Smooth muscle cell (in vitro differentiated cells): ENCODE measurements around the gene ACTMAP. TPM values are rescaled to one million over a fixed set of nuclear protein-coding genes. Genes with fewer than 3 reads are reported as not detected.
A peak's percentile ranks its signal among the peaks of the same experiment; 100 is the strongest.

Experiments used
- DNase-seq: peaks from one replicate; lab custom pipeline; 2025; ENCODE audit not compliant: unreplicated experiment; lab: John Stamatoyannopoulos, UW
- H2AFZ ChIP-seq: fragments of 200-600 bp; sonication (generic); 2 replicates; pipeline ENCODE4 v1.6.0; 2016; ENCODE audit warnings: antibody characterized with exemption, low read depth, mild to moderate bottlenecking
- H3F3A ChIP-seq: fragments of 200-600 bp; sonication (generic); 2 replicates; pipeline ENCODE4 v1.6.0; 2017; ENCODE audit warnings: antibody characterized with exemption, low read depth
- H3K27ac ChIP-seq: fragments of 200-600 bp; sonication (generic); 2 replicates; pipeline ENCODE4 v1.5.1; 2016; ENCODE audit warnings: low read depth, mild to moderate bottlenecking
- H3K27me3 ChIP-seq: fragments of 200-600 bp; sonication (generic); 2 replicates; pipeline ENCODE4 v1.6.1; 2016; ENCODE audit warnings: low read depth, mild to moderate bottlenecking
- H3K36me3 ChIP-seq: fragments of 200-600 bp; sonication (generic); 2 replicates; pipeline ENCODE4 v1.5.1; 2016; ENCODE audit warnings: low read depth
- H3K4me1 ChIP-seq: fragments of 200-600 bp; sonication (generic); 2 replicates; pipeline ENCODE4 v1.5.1; 2016; ENCODE audit warnings: low read depth
- H3K4me2 ChIP-seq: fragments of 200-600 bp; sonication (generic); 2 replicates; pipeline ENCODE4 v1.6.0; 2016; ENCODE audit warnings: mild to moderate bottlenecking
- H3K4me3 ChIP-seq: fragments of 200-600 bp; sonication (generic); 2 replicates; pipeline ENCODE4 v1.5.1; 2016; ENCODE audit warnings: mild to moderate bottlenecking
- H3K79me2 ChIP-seq: fragments of 200-600 bp; sonication (generic); 2 replicates; pipeline ENCODE4 v1.6.0; 2016; ENCODE audit warnings: low read depth, mild to moderate bottlenecking
- H3K9ac ChIP-seq: fragments of 200-600 bp; sonication (generic); 2 replicates; pipeline ENCODE4 v1.6.0; 2016; ENCODE audit warnings: low read depth
- H3K9me3 ChIP-seq: fragments of 200-600 bp; sonication (generic); replicated peaks from 2 replicates; pipeline ENCODE4 v1.5.1; 2016; ENCODE audit warnings: low read depth
- H4K20me1 ChIP-seq: fragments of 200-600 bp; sonication (generic); 2 replicates; pipeline ENCODE4 v1.6.0; 2016; ENCODE audit warnings: low read depth
- WGBS: methylation state at CpG from one replicate; pipeline ENCODE4 v1.1.7; 2016; ENCODE audit warnings: low lambda C conversion rate; 5-methylcytosine and 5-hydroxymethylcytosine counted together
- polyA plus RNA-seq: library from polyadenylated mRNA; unstranded; fragments of >200 nt; fragmentation: Nextera tagmentation; extraction: Ambion mirVana; gene quantifications from 2 replicates; pipeline ENCODE4 v1.2.1, GENCODE V29; 2016
- small RNA-seq: library from RNA; depleted of rRNA; stranded (forward); fragments of <200 nt; gene quantifications from one replicate; pipeline ENCODE3, GENCODE V24; 2014
- total RNA-seq: library from RNA; depleted of rRNA; stranded (reverse); fragments of >200 nt; gene quantifications from 2 replicates; pipeline ENCODE4 v1.2.3, GENCODE V29; 2014
- TF ChIP-seq, protein P1 (sequence below): fragments of 200-600 bp; sonication (generic); IDR thresholded peaks from 2 replicates; pipeline ENCODE4 v1.5.1; 2017; ENCODE audit warnings: borderline replicate concordance, mild to moderate bottlenecking, antibody characterized with exemption; ENCODE audit not compliant: insufficient read depth, poor library complexity, severe bottlenecking

The ACTMAP gene
- total and polyA plus RNA-seq, 2 experiments from 2014 or later: 2.9 to 8.6 TPM

DNA sequence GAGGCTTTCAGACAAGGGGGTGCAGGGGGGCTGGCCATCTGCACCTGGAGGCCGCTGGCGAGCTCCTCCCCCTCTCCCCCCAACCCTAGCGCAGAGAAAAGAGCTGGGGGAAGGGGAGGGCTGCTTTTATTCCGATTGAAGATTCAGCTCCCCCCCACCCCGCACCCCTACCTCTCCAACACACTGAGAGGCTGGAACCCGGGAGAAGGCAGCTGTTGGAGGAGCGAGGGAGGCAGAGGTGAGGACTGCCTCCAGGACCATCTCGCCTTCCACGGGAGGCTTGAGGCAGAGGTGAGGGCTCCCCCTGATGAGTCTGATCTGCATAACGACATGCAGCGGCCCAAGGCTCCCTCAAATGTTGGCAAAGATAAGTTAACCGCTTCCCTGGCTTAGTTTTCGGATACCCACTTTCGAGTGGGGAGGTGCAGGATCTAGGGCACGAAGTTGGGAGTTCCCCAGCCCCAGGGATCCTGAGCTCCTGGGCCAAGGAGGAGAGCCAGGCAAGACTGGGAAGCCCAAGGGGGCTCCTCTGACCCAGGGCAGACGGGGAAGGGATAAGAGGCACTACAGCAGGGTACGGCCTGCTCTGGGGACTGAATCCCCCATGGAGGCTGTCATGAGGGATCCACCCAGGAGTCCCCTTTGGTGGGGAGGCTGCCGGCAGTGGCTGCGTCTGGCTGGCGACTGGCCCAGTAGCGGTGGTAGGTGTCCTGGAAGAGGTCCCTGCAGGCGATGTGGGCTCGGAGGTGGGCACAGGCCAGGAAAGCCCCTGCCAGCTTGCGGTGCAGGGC, 58.7 kb downstream of the ACTMAP start:
- H3K27ac ChIP-seq: peak overlapping the region; percentile 70
- H3K27me3 ChIP-seq: no peaks in the 10 kb centered on the region
- H4K20me1 ChIP-seq: peaks cover 28% of the 10 kb centered on the region
- H3K79me2 ChIP-seq: peaks cover 30% of the 10 kb centered on the region
- H3K4me1 ChIP-seq: peaks cover 17% of the 10 kb centered on the region
- H3K36me3 ChIP-seq: no peaks in the 10 kb centered on the region
- DNase-seq: no peak
- H3K4me3 ChIP-seq: no peak overlapping the region
- H3K9me3 ChIP-seq: no peaks in the 10 kb centered on the region
- TF ChIP-seq, protein P1, sequence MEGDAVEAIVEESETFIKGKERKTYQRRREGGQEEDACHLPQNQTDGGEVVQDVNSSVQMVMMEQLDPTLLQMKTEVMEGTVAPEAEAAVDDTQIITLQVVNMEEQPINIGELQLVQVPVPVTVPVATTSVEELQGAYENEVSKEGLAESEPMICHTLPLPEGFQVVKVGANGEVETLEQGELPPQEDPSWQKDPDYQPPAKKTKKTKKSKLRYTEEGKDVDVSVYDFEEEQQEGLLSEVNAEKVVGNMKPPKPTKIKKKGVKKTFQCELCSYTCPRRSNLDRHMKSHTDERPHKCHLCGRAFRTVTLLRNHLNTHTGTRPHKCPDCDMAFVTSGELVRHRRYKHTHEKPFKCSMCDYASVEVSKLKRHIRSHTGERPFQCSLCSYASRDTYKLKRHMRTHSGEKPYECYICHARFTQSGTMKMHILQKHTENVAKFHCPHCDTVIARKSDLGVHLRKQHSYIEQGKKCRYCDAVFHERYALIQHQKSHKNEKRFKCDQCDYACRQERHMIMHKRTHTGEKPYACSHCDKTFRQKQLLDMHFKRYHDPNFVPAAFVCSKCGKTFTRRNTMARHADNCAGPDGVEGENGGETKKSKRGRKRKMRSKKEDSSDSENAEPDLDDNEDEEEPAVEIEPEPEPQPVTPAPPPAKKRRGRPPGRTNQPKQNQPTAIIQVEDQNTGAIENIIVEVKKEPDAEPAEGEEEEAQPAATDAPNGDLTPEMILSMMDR: no peak
- H3K9ac ChIP-seq: no peak overlapping the region
- H3F3A ChIP-seq: no peaks in the 10 kb centered on the region
- peak overlapping the region; percentile 88 for H3K4me2 ChIP-seq
- no peak overlapping the region for H2AFZ ChIP-seq
- WGBS: 87% methylated on average over 22 of the region's 24 CpGs

Small RNAs within 50 kb of the gene (small RNA-seq; reads per million reads assigned to genes)
- gene RNU6-195P: not detected

Other genes starting within 250 kb of the ACTMAP start
- gene SHKBP1, start 173.6 kb downstream of the ACTMAP start, total RNA-seq: 38.8 and 40.9 TPM in 2 replicates
- 90.8 and 102 TPM in 2 replicates for gene SHKBP1, start 173.6 kb downstream of the ACTMAP start, polyA plus RNA-seq
- 28.5 and 38.5 TPM in 2 replicates for gene LTBP4, start 149.1 kb downstream of the ACTMAP start, total RNA-seq
- 170 and 188 TPM in 2 replicates for gene LTBP4, start 149.1 kb downstream of the ACTMAP start, polyA plus RNA-seq
- 30.5 and 53.6 TPM in 2 replicates for gene NUMBL, start 59.8 kb downstream of the ACTMAP start, total RNA-seq
- gene NUMBL, start 59.8 kb downstream of the ACTMAP start, polyA plus RNA-seq: 56.9 and 73.0 TPM in 2 replicates
- gene COQ8B, start 33.6 kb downstream of the ACTMAP start, total RNA-seq: 17.7 and 26.0 TPM in 2 replicates
- 20.7 and 21.2 TPM in 2 replicates for gene COQ8B, start 33.6 kb downstream of the ACTMAP start, polyA plus RNA-seq
- gene ITPKC, start 33.4 kb downstream of the ACTMAP start, total RNA-seq: 22.0 and 24.1 TPM in 2 replicates
- 25.0 and 31.9 TPM in 2 replicates for gene ITPKC, start 33.4 kb downstream of the ACTMAP start, polyA plus RNA-seq
- 30.3 and 39.3 TPM in 2 replicates for gene SNRPA, start 726 bp upstream of the ACTMAP start, total RNA-seq
- 87.7 TPM in 2 replicates for gene SNRPA, start 726 bp upstream of the ACTMAP start, polyA plus RNA-seq
- 3.8 TPM in 1 of 2 replicates, not detected in the other for gene MIA, start 25.0 kb upstream of the ACTMAP start, total RNA-seq
- 2.4 and 4.0 TPM in 2 replicates for gene MIA, start 25.0 kb upstream of the ACTMAP start, polyA plus RNA-seq
- 10.6 and 12.1 TPM in 2 replicates for gene RAB4B, start 27.8 kb upstream of the ACTMAP start, total RNA-seq
- gene RAB4B, start 27.8 kb upstream of the ACTMAP start, polyA plus RNA-seq: 39.5 and 43.5 TPM in 2 replicates
- gene EGLN2, start 48.7 kb upstream of the ACTMAP start, total RNA-seq: 25.1 and 26.7 TPM in 2 replicates
- gene EGLN2, start 48.7 kb upstream of the ACTMAP start, polyA plus RNA-seq: 77.1 and 90.5 TPM in 2 replicates
- gene CYP2A6, start 100.0 kb upstream of the ACTMAP start, total RNA-seq: not detected in 2 replicates
- not detected in 2 replicates for gene CYP2A6, start 100.0 kb upstream of the ACTMAP start, polyA plus RNA-seq
- not detected in 2 replicates for gene CYP2A7, start 131.8 kb upstream of the ACTMAP start, total RNA-seq
- not detected in 2 replicates for gene CYP2A7, start 131.8 kb upstream of the ACTMAP start, polyA plus RNA-seq
- not detected in 2 replicates for gene CYP2B6, start 240.8 kb upstream of the ACTMAP start, total RNA-seq
- gene CYP2B6, start 240.8 kb upstream of the ACTMAP start, polyA plus RNA-seq: not detected in 2 replicates